HG03280 (cell line): ENCODE data around the gene ABCG1.
"Not testable (repeated sequence)": the region's sequence is repeated elsewhere in the genome, so short reads cannot be mapped to it uniquely, and the experiment has no call there.

Experiments
- ATAC-seq: cut with Tn5 transposase; IDR thresholded peaks from one replicate; pipeline ENCODE4 v1.9.1; 2021; ENCODE audit warnings: mild to moderate bottlenecking, moderate library complexity; ENCODE audit not compliant: unreplicated experiment

The ABCG1 gene

DNA sequence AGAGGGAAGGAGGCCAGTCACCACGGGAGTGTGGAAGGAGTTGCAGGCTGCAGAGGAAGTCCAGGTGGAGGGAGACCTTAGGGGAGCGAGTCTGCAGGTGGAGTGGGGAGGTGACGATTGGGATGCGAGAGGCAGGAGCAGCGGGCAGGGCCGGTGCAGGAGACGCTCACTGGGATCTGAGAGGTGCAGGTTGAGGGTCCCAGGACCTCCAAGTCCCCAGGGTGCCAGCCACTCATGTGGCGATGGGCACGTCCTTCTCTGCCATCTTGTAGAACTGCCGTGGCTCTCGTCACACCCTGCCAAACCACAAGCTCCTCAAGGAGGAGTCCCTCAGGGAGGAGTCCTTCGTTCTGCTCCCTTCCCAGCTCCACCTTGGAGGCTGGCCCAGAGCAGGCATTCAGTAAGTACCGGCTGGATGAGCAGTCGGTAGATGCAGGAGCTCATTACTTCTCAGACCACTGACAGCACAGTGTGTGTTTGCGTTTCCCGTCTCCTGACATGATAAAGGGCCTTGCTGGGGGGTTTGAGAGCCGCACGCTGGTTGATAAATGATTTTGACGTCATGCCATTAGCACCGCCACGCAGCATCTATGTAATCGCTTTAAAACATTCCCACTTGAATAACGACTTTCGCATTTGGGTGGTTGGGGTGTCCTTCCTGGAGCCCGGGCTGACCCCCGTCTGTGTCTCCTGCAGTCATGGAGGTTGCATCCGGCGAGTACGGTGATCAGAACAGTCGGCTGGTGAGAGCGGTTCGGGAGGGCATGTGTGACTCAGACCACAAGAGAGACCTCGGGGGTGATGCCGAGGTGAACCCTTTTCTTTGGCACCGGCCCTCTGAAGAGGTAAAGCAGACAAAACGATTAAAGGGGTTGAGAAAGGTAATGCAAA, 68.5 kb downstream of the ABCG1 start:
- no peak for ATAC-seq

GRCh38 chr21:42288962-42289361, 70.0 kb downstream of the ABCG1 start:
- no peak for ATAC-seq

- ATAC-seq, result no peak
These were observed 71.0 kb downstream of the ABCG1 start for GRCh38 chr21:42289926-42290325.

DNA sequence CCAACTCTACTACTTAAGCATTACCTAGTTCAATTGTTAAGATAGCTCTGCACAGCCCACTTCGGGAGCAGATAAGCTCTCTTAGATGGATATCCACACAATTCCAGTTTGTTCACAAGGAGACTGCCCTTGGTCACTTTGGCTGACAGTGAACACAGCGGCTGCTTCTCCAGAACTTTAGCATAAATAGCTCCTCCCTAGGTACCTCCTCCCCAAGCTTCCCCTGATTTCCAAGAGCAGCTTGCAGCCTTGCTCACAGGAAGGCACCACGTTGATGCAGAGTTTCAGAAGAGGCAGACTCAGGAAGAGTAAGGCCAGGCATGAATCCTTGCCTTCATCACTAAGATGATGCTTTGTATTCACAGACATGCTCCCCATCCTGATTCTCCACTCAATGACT, 71.6 kb downstream of the ABCG1 start:
- ATAC-seq, result no peak

GRCh38 chr21:42291003-42291750, 72.2 kb downstream of the ABCG1 start:
- ATAC-seq, result no peak

- ATAC-seq, result no peak
These were observed 73.0 kb downstream of the ABCG1 start for GRCh38 chr21:42291751-42292562.

- not testable (repeated sequence) for ATAC-seq
These were observed 73.7 kb downstream of the ABCG1 start for GRCh38 chr21:42292563-42293142.

- no peak for ATAC-seq
These were observed 74.8 kb downstream of the ABCG1 start for GRCh38 chr21:42293649-42294272.

GRCh38 chr21:42294273-42294880, 75.4 kb downstream of the ABCG1 start:
- ATAC-seq, result no peak

DNA sequence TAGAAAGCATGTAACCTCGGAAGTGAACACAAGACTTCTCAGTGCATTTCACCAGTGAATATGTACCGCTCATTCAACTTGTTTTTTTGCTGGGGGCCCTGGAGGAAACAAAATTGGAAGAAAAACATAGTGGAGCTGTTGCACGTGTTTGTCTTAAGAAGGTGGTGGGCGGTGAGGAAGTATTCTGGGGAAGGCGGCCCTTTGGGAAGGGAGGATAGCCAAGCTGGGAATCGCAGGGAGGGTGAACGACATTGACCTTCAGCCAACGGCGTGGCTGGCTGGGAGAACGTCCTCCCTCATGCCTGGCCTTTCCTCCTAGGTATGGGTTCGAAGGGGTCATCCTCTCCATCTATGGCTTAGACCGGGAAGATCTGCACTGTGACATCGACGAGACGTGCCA, 76.9 kb downstream of the ABCG1 start:
- ATAC-seq, result no peak

- ATAC-seq, result no peak
These were observed 77.6 kb downstream of the ABCG1 start for GRCh38 chr21:42296501-42296900.

DNA sequence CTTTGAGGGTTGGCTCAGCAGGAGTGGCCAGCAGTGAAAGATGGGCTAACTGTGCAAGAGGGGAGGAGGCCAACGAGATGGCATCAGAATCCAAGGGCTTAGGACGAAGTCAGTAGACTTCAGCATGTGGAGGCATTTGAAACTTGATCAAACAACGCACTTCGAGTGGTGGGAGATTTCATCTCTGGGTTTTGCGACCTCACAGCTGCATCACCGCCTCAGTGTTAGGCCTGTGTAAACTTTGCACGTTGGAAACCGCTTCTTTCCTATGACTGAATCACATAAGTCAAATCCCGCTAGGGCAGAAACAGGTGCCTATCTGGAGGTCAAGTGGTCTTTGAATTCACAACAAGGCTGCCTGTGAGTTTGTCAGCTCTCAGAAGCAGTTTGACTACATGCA, 78.4 kb downstream of the ABCG1 start:
- no peak for ATAC-seq

DNA sequence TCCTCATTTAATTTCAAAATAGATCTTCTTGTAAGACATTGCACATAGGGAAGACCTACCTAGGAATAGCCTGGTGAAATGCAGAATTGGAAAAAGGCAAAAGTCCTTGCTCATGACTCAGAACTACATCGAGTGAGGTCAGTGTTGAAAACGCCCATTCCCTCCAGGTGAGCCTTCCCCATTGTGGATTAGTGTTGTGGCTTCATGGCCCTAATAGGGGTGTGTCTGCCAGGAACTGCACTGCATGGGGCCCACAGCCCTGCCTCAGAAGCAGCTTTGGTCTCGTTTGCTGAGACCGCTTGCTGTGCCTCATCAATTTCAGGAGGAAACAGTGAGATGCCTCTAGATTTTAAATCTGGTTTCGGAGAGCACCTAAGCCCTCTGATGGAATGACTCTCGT, 79.3 kb downstream of the ABCG1 start:
- ATAC-seq, result no peak

DNA sequence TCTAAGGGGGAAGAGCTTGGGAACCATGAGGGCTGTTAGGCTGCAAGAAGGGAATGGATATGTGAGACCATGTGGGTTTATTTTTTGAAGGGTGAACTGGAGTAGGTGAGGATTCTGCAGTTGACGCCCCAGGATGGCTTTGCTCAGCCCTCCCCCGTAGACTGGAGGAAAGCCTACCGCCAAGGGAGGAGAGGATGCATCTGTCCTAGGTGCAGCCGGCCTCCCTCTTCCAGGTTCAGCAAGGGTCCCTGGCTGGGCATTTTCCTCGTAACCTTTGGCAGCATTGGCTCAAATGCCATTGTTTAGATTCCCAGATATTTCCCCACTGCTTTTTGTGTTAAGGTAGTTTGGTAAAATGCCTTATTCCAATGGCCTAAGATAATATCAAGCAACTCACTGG, 79.7 kb downstream of the ABCG1 start:
- no peak for ATAC-seq

GRCh38 chr21:42299324-42300044, 80.5 kb downstream of the ABCG1 start:
- ATAC-seq, result no peak

- no peak for ATAC-seq
These were observed 81.2 kb downstream of the ABCG1 start for GRCh38 chr21:42300045-42300583.

- ATAC-seq, result no peak
These were observed 82.0 kb downstream of the ABCG1 start for GRCh38 chr21:42300956-42301355.

DNA sequence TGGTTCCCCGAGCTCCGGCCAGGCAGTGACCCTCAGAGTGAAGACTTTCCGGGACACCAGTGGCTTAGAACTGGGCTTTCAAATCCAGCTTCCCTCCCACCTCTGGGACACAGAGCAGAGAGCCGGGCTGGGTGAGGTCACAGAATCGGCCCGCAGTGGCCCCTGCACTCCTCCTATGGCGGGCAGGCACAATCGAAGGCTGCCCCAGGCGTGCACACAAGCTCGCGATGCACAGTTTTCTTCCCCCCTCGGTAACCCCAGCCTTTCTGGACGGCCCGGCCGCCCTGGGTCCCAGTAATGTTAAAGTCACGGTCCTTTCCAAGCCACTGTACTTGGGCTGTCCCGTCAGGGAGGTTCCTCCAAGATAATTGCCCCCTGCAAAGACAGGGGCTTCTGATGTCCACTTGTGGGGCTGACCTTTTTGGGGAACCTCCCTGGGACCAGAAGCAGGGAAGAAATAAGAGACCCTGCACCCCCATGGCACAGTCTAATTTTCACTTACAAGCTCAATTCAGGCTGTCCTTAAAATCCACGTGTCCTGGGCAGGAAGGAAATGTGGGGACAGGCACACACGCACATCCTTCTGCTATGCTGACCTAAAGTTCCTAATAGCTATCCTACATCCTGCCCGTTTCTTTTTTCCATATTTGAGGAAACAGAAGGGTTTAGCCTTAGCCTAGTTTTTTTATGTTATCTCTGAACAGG, 82.6 kb downstream of the ABCG1 start:
- no peak for ATAC-seq
